ENCODE measurements around the gene GALNT8.

GALNT8 gene

GRCh38 chr12:4789776-4790175, 69.6 kb downstream of the GALNT8 start:
- no peak for TF ChIP-seq CTCF (IDR thresholded peaks at IDR 0.05; ENCODE audit: low read depth, low read length)
- DNase-seq (ENCODE audit: low read depth in 2 of 2): no peak
- H3K4me3 ChIP-seq (replicated peaks in 1 of 2; ENCODE audit: low read depth in 2 of 2, low read length in 2 of 2): no peak overlapping the region

DNA sequence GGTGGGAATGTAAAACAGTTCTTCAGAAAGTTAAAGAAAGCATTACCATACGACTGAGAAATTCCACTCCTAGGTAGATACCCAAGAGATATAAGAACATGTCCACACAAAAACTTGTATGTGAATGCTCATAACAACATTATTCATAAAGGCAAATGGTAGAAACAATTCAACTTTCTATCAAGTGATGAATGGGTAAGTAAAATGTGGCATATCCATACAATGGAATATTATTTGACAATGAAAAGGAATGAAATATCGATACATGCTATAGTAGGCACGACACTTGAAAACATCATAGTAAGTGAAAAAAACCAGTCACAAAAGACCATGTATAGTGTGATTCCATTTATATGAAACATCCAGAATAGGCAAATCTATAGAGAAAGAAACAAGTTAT, 71.3 kb downstream of the GALNT8 start:
- no peak for TF ChIP-seq CTCF (IDR thresholded peaks at IDR 0.05; ENCODE audit: low read depth, low read length)
- no peak overlapping the region for H3K4me3 ChIP-seq (replicated peaks in 1 of 2; ENCODE audit: low read depth in 2 of 2, low read length in 2 of 2)
- DNase-seq (ENCODE audit: low read depth in 2 of 2): no peak

- TF ChIP-seq CTCF (IDR thresholded peaks at IDR 0.05; ENCODE audit: low read depth, low read length): no peak
- no peak for DNase-seq (ENCODE audit: low read depth in 2 of 2)
- no peak overlapping the region for H3K4me3 ChIP-seq (replicated peaks in 1 of 2; ENCODE audit: low read depth in 2 of 2, low read length in 2 of 2)
Observed at GRCh38 chr12:4794491-4794890, 74.3 kb downstream of the GALNT8 start.

GRCh38 chr12:4796216-4796615, 76.0 kb downstream of the GALNT8 start:
- H3K4me3 ChIP-seq (replicated peaks in 1 of 2; ENCODE audit: low read depth in 2 of 2, low read length in 2 of 2): no peak overlapping the region
- TF ChIP-seq CTCF (IDR thresholded peaks at IDR 0.05; ENCODE audit: low read depth, low read length): no peak
- DNase-seq (ENCODE audit: low read depth in 2 of 2): no peak

DNA sequence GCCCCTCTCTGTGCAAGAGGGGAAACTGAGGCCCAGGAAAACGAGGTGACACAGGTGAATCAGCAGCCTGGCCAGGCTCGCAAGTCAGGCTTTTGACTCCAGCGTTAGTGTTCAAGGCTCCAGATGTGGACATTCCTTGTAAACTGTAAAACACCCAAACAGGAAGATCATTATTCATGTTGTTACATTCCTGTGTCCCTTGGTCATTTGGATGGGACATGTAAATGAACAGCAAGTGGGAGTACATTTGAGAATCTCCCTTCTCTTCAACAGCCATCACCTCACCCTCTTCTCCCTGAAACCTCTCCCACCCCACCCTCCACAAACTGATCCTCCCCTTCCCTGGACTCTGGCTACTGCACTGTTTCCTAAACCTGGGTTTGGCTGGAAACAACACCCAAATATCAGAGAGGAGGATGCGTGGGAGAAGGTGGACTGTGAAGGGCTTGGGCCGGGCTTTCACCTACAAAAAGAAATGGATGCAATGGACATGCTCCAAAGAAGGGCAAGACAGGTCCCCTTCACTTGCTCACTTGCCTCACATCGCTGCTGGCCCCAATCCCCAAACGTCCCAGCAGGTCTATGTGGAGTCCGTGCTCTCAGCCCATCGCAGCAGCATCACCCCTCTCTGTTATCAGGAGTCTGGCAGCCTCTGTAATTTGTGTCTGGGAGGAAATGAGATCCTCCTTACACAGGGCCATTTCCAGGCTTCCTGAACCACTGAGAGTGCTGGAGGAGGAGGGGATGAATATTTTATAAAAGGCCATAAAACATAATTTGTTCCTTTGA, 76.7 kb downstream of the GALNT8 start:
- no peak for TF ChIP-seq CTCF (IDR thresholded peaks at IDR 0.05; ENCODE audit: low read depth, low read length)
- H3K4me3 ChIP-seq (replicated peaks in 1 of 2; ENCODE audit: low read depth in 2 of 2, low read length in 2 of 2): no peak overlapping the region
- no peak for DNase-seq (ENCODE audit: low read depth in 2 of 2)

GRCh38 chr12:4800555-4800954, 80.4 kb downstream of the GALNT8 start:
- no peak for DNase-seq (ENCODE audit: low read depth in 2 of 2)

More at GRCh38 chr12:4800555-4800954, 80.4 kb downstream of the GALNT8 start:
- TF ChIP-seq CTCF (IDR thresholded peaks at IDR 0.05; ENCODE audit: low read depth, low read length): no peak
- H3K4me3 ChIP-seq (replicated peaks in 1 of 2; ENCODE audit: low read depth in 2 of 2, low read length in 2 of 2): no peak overlapping the region

Data from cardiac fibroblast (primary cell).